LHCN-M2 (cell line): ENCODE results near the gene ERGIC1. TPM values are rescaled to one million over a fixed set of nuclear protein-coding genes. Genes with fewer than 3 reads are reported as not detected.
A peak's percentile ranks its signal among the peaks of the same experiment; 100 is the strongest.
"Not testable (repeated sequence)": the region's sequence is repeated elsewhere in the genome, so short reads cannot be mapped to it uniquely, and the experiment has no call there.

Experiments used
- DNase-seq: peaks from one replicate; pipeline ENCODE4 v3.0.0-alpha.2; 2012; ENCODE audit warnings: low read depth
- polyA plus RNA-seq: library from polyadenylated mRNA; unstranded; fragments of >200 nt; gene quantifications from one replicate; pipeline ENCODE4 v1.2.1, GENCODE V29; 2012; ENCODE audit warnings: missing spikeins
- total RNA-seq: library from RNA; depleted of rRNA; stranded (reverse); fragments of >200 nt; gene quantifications from 2 replicates; pipeline ENCODE4 v1.2.3, GENCODE V29; 2014; rRNA removed

The ERGIC1 gene
- total RNA-seq, result 152 and 158 TPM in 2 replicates
- polyA plus RNA-seq, result 184 TPM

- DNase-seq, result peak; percentile 79
Measured at GRCh38 chr5:172833686-172834414, at the start of gene ERGIC1. Gene ERGIC1 (plus strand): TSS chr5:172834251. CDS start chr5:172834414, 163 bp downstream.

GRCh38 chr5:172785429-172786088 lies 48.5 kb upstream of the ERGIC1 start:
- DNase-seq, result no peak

- no peak for DNase-seq
Measured at GRCh38 chr5:172786736-172787462, 47.2 kb upstream of the ERGIC1 start.

GRCh38 chr5:172787538-172787937 lies 46.5 kb upstream of the ERGIC1 start:
- not testable (repeated sequence) for DNase-seq

GRCh38 chr5:172788771-172789686 lies 45.0 kb upstream of the ERGIC1 start:
- DNase-seq, result peak; percentile 43

GRCh38 chr5:172789687-172790495 lies 44.2 kb upstream of the ERGIC1 start:
- peak; percentile 63 for DNase-seq

GRCh38 chr5:172790496-172790889 lies 43.6 kb upstream of the ERGIC1 start:
- DNase-seq, result no peak

GRCh38 chr5:172791286-172791685 lies 42.8 kb upstream of the ERGIC1 start:
- DNase-seq, result no peak

GRCh38 chr5:172791726-172792445 lies 42.2 kb upstream of the ERGIC1 start:
- DNase-seq, result no peak

- no peak for DNase-seq
Measured at GRCh38 chr5:172792701-172793570, 41.1 kb upstream of the ERGIC1 start.

GRCh38 chr5:172793577-172794488 lies 40.2 kb upstream of the ERGIC1 start:
- DNase-seq, result no peak

- DNase-seq, result peak; percentile 98
Measured at GRCh38 chr5:172795318-172795977, 38.6 kb upstream of the ERGIC1 start.

- no peak for DNase-seq
Measured at GRCh38 chr5:172796306-172796705, 37.7 kb upstream of the ERGIC1 start.

- DNase-seq, result no peak
Measured at GRCh38 chr5:172797771-172798191, 36.3 kb upstream of the ERGIC1 start.

- peak; percentile 92 for DNase-seq
Measured at GRCh38 chr5:172798422-172799215, 35.4 kb upstream of the ERGIC1 start.

GRCh38 chr5:172799416-172799815 lies 34.6 kb upstream of the ERGIC1 start:
- DNase-seq, result no peak
